ENCODE measurements around the gene ABCA1.
"Not testable (repeated sequence)": the region's sequence is repeated elsewhere in the genome, so short reads cannot be mapped to it uniquely, and the experiment has no call there.

Gene ABCA1

DNA sequence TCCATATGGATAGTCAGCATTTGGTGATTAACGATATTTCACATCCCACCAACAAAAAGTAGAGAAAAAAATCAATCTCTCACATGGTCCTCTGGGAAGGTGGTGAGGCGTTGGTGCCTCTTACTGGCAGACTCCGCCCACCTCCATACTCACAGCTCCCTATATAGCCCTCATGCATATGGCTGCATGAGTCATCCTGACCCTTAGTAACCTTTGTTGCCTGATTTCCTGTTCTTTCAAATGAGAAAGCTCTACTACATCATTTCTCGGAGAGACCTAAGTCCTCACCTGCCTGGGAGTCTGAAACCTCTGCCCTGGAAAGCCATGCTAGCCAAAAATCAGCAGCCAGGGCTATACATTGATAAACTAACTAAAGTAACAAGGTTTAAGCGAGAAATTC is 33.3 kb upstream of the ABCA1 start:
- H3K27ac Mint-ChIP-seq, result peak overlapping the region; percentile 1
- H3K9me3 Mint-ChIP-seq, result no peaks in the 10 kb centered on the region
- ATAC-seq (peak; percentile 100), DNase-seq (peak; percentile 60)
- H3K4me3 Mint-ChIP-seq, result no peak overlapping the region
- H3K36me3 Mint-ChIP-seq (ENCODE audit: low read depth), result no peaks in the 10 kb centered on the region
- H3K27me3 Mint-ChIP-seq, result peaks cover 10% of the 10 kb centered on the region
- peaks cover 24% of the 10 kb centered on the region for H3K4me1 Mint-ChIP-seq

DNA sequence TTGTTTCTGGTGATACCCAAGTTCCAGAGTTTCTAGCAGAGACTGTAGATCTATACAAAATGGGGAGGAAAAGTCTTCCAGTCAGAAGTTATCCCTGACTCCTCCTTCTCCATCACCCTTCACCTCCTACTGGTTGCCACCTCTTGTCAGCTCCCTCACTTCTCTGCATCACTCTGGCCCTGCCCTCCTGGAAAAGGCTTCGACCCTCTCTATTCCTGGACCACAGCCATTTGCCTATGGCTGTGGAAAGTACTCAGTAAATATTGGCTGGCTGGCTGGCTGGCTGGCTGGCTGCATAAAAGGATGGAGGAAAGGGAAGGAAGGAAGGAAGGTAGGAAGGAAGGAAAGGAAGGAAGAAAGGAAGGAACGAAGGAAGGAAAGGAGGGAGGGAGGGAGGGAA is 32.7 kb upstream of the ABCA1 start:
- no peaks in the 10 kb centered on the region for H3K9me3 Mint-ChIP-seq
- DNase-seq (no peak), ATAC-seq (no peak)
- no peak overlapping the region for H3K27ac Mint-ChIP-seq
- H3K36me3 Mint-ChIP-seq (ENCODE audit: low read depth), result no peaks in the 10 kb centered on the region
- peaks cover 10% of the 10 kb centered on the region for H3K27me3 Mint-ChIP-seq
- H3K4me1 Mint-ChIP-seq, result peaks cover 24% of the 10 kb centered on the region
- no peak overlapping the region for H3K4me3 Mint-ChIP-seq

DNA sequence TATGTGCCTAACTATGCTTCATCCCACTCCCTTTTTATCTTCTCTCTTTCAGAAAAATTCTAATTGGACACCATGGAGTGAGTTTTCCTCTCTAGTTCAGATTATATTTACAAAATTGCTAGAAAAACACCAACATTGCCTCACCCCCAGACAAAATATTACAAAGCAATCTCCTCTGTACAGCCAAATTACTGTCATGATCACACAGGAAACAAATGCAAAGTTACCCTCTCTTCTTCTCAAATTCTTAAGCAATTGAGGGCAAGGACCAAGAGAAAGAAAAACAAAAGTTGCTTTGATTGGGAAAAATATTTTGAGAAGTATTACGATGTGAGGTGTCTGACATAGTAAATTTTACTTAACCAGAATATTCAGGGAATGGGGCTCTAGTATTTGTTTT is 30.8 kb upstream of the ABCA1 start:
- Mint-ChIP-seq H3K27ac (no peak overlapping the region), H3K4me3 (no peak overlapping the region), H3K4me1 (peaks cover 24% of the 10 kb centered on the region), H3K36me3 (ENCODE audit: low read depth) (no peaks in the 10 kb centered on the region), H3K9me3 (no peaks in the 10 kb centered on the region), H3K27me3 (peaks cover 10% of the 10 kb centered on the region)
- ATAC-seq (no peak), DNase-seq (no peak)

DNA sequence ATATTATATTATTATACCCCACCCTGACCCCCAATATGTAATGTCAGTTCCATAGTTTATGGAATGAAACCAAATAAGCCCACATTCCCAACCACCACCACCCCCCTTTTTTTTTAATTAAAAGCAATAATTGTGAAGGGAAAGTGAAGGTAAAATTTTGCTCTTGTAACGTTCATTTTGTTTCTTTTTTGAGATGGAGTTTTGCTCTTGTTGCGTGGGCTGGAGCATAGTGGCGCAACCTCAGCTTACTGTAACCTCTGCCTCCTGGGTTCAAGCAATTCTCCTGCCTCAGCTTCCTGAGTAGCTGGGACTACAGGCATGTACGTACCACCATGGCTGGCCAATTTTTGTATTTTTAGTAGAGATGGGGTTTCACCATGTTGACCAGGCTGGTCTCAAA is 30.1 kb upstream of the ABCA1 start:
- not testable (repeated sequence) for H3K27me3 Mint-ChIP-seq; DNase-seq; ATAC-seq; H3K36me3 Mint-ChIP-seq (ENCODE audit: low read depth); H3K27ac Mint-ChIP-seq; H3K4me3 Mint-ChIP-seq; H3K9me3 Mint-ChIP-seq
- peaks cover 24% of the 10 kb centered on the region for H3K4me1 Mint-ChIP-seq

DNA sequence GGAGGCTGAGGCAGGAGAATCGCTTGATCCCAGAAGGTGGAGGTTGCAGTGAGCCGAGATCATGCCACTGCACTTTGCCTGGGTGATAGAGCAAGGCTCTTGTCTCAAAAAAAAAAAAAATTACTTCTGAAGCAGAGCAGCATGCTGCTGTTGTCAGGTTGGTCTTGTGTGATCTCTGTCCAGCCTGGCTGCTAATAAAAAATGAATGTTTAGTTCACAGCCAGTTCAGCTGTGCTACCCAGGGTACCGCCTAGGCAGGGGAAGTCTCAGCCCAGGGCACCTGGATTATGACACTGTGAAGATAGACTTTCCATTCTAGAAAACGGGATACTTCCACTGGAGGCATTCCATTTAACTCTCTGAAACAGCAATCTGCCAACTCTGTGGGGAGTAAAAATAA is 23.5 kb upstream of the ABCA1 start:
- H3K27me3 Mint-ChIP-seq, result no peaks in the 10 kb centered on the region
- H3K4me1 Mint-ChIP-seq, result no peaks in the 10 kb centered on the region
- H3K27ac Mint-ChIP-seq, result no peak overlapping the region
- no peak for DNase-seq
- ATAC-seq, result no peak
- H3K4me3 Mint-ChIP-seq, result no peak overlapping the region
- H3K9me3 Mint-ChIP-seq, result no peaks in the 10 kb centered on the region
- H3K36me3 Mint-ChIP-seq (ENCODE audit: low read depth), result no peaks in the 10 kb centered on the region

- Mint-ChIP-seq H3K4me1 (no peaks in the 10 kb centered on the region), H3K9me3 (no peaks in the 10 kb centered on the region), H3K27me3 (no peaks in the 10 kb centered on the region), H3K36me3 (ENCODE audit: low read depth) (no peaks in the 10 kb centered on the region), H3K4me3 (no peak overlapping the region), H3K27ac (no peak overlapping the region)
- ATAC-seq (no peak), DNase-seq (no peak)
These were observed 22.9 kb upstream of the ABCA1 start for GRCh38 chr9:104950838-104951237.

DNA sequence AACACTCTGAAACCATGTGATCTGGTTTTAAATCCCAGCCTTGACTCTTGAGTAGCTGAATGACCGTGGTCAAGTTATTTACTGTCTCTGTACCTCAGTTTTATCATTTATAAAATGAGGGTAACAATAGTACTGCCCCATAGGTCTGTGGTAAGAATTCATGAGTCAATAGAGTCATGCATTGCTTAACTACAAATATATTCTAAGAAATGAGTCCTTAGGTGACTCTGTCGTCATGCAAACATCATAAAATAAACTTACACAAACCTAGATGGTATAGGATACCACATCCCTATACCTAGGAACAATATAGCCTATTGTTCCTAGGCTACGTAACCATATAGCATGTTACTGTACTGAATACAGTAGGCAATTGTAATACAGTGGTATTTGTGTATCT is 20.3 kb upstream of the ABCA1 start:
- no peak overlapping the region for H3K27ac Mint-ChIP-seq
- no peaks in the 10 kb centered on the region for H3K4me1 Mint-ChIP-seq
- no peak for ATAC-seq
- no peaks in the 10 kb centered on the region for H3K9me3 Mint-ChIP-seq
- no peaks in the 10 kb centered on the region for H3K36me3 Mint-ChIP-seq (ENCODE audit: low read depth)
- H3K4me3 Mint-ChIP-seq, result no peak overlapping the region
- DNase-seq, result no peak
- H3K27me3 Mint-ChIP-seq, result no peaks in the 10 kb centered on the region

DNA sequence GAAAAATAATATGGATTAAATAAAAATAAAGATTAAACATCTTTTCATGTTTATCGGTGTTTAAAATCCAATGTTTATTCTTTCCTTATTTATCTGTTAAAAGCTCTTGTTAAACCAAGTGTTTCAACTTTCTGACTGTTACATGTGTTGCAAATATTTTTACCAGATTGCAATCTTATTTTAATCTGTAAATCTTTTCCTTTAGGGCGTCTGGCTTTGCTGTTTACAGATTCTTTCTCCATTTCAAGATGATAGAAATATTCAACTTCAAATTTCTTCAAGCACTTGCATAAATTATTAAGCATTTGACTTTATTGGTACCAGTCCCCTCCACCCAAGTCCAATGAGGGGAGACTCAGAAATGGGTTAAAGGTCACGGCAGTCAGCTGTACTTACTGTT is 16.9 kb upstream of the ABCA1 start:
- ATAC-seq (no peak), DNase-seq (no peak)
- no peak overlapping the region for H3K4me3 Mint-ChIP-seq
- no peaks in the 10 kb centered on the region for H3K27me3 Mint-ChIP-seq
- no peaks in the 10 kb centered on the region for H3K9me3 Mint-ChIP-seq
- H3K4me1 Mint-ChIP-seq, result peaks cover 8% of the 10 kb centered on the region
- H3K27ac Mint-ChIP-seq, result no peak overlapping the region
- H3K36me3 Mint-ChIP-seq (ENCODE audit: low read depth), result no peaks in the 10 kb centered on the region

- no peak overlapping the region for H3K27ac Mint-ChIP-seq
- H3K9me3 Mint-ChIP-seq, result no peaks in the 10 kb centered on the region
- ATAC-seq (no peak), DNase-seq (no peak)
- H3K27me3 Mint-ChIP-seq, result no peaks in the 10 kb centered on the region
- H3K36me3 Mint-ChIP-seq (ENCODE audit: low read depth), result no peaks in the 10 kb centered on the region
- H3K4me1 Mint-ChIP-seq, result peaks cover 8% of the 10 kb centered on the region
- H3K4me3 Mint-ChIP-seq, result no peak overlapping the region
These were observed 16.4 kb upstream of the ABCA1 start for GRCh38 chr9:104944356-104944755.

DNA sequence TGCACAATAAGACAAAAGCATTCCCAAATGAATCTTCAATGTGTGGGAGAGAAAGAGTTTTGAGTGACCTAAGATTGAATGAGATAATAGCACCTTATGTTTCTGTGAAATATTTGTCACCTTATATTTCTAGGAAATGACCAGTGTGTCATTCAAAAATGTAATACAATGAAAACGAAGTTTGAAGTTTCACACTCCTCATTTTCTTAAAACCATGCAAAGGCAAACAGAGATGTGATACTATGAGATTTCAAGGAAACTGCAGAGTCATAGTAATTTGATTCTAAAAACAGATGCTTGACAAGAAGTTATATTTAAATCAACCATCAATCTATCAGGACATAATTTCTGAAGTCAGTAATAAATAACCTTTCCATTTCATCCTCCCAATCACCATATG is 13.6 kb upstream of the ABCA1 start:
- H3K9me3 Mint-ChIP-seq, result no peaks in the 10 kb centered on the region
- DNase-seq, result no peak
- H3K27me3 Mint-ChIP-seq, result no peaks in the 10 kb centered on the region
- H3K27ac Mint-ChIP-seq, result no peak overlapping the region
- H3K4me3 Mint-ChIP-seq, result no peak overlapping the region
- H3K4me1 Mint-ChIP-seq, result peaks cover 8% of the 10 kb centered on the region
- no peak for ATAC-seq
- H3K36me3 Mint-ChIP-seq (ENCODE audit: low read depth), result no peaks in the 10 kb centered on the region

GRCh38 chr9:104936291-104936690 is 8.3 kb upstream of the ABCA1 start:
- H3K36me3 Mint-ChIP-seq (ENCODE audit: low read depth), result no peaks in the 10 kb centered on the region

DNA sequence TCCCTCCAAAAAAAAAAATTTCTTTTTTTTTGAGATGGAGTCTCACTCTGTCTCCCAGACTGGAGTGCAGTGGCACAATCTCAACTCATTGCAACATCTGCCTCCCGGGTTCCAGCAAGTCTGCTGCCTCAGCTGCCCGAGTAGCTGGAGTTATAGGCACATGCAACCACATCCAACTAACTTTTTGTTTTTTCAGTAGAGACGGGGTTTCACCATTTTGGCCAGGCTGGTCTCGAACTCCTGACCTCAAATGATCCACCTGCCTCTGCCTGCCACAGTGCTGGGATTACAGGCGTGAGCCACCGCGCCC is 7.5 kb upstream of the ABCA1 start:
- H3K4me1 Mint-ChIP-seq; DNase-seq; H3K36me3 Mint-ChIP-seq (ENCODE audit: low read depth); H3K4me3 Mint-ChIP-seq; H3K9me3 Mint-ChIP-seq; H3K27me3 Mint-ChIP-seq; ATAC-seq; H3K27ac Mint-ChIP-seq: not testable (repeated sequence)

More at GRCh38 chr9:104936291-104936690, 8.3 kb upstream of the ABCA1 start:
- Mint-ChIP-seq H3K27ac (no peak overlapping the region), H3K4me1 (peaks cover 10% of the 10 kb centered on the region), H3K9me3 (no peaks in the 10 kb centered on the region), H3K4me3 (no peak overlapping the region), H3K27me3 (no peaks in the 10 kb centered on the region)
- DNase-seq (no peak), ATAC-seq (no peak)

DNA sequence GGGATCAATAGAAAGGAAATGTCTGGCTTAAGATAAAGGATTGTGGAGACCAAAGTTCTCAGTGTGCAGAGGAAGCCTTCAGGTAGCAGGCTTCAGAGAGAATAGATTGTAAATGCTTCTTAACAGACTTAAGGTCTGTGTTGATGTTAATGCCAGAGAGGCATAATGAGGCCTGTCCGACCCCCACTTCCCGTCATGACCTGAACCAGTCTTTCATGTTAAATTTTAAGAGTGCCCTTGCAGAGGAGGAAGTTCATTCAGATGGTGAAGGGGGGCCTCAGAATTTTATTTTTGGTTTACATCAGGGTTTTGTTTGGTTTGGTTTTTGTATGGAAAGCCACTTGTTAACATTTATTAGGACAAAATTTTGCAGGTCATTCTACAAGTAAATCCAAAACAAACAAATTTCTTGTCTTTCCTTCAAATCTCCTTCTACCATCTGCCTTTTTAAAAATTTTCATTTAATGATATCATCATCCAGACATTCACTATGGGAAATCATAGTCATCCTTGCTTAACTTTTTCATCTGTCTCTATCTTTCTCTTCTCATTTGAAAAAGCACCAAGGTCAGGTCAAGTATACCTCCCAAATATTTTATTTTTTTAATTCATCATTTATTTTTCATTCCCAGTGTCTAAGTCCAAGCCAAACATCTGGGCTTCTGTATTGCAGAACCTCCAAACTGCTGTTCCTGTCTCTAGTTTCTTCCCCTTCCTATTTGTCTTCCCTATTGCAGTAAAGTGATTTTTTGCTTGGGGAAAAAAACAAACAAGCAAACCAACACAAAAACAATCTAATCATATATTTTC is 6.9 kb upstream of the ABCA1 start:
- H3K27ac Mint-ChIP-seq, result no peak overlapping the region
- ATAC-seq (no peak), DNase-seq (no peak)
- H3K4me3 Mint-ChIP-seq, result no peak overlapping the region
- H3K4me1 Mint-ChIP-seq, result peaks cover 8% of the 10 kb centered on the region
- peaks cover 3% of the 10 kb centered on the region for H3K27me3 Mint-ChIP-seq
- no peaks in the 10 kb centered on the region for H3K36me3 Mint-ChIP-seq (ENCODE audit: low read depth)
- H3K9me3 Mint-ChIP-seq, result no peaks in the 10 kb centered on the region

DNA sequence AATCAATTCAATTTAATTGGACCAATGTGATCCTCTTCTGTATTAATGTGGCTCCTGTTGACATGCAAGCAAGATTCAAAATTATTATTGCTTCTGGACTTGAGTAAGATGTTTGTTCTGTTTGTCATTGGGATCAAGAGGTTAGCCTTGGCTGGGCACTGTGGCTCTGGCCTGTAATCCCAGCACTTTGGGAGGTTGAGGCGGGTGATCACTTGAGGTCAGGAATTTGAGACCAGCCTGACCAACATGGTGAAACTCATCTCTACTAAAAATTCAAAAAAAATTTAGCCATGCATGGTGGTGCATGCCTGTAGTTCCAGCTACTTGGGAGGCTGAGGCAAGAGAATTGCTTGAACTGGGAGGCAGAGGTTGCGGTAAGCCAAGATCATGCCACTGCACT is 5.1 kb upstream of the ABCA1 start:
- H3K9me3 Mint-ChIP-seq; H3K36me3 Mint-ChIP-seq (ENCODE audit: low read depth); H3K4me3 Mint-ChIP-seq; DNase-seq; ATAC-seq; H3K27ac Mint-ChIP-seq: not testable (repeated sequence)
- Mint-ChIP-seq H3K27me3 (peaks cover 11% of the 10 kb centered on the region), H3K4me1 (peaks cover 11% of the 10 kb centered on the region)

- H3K36me3 Mint-ChIP-seq (ENCODE audit: low read depth), result no peaks in the 10 kb centered on the region
- no peak overlapping the region for H3K27ac Mint-ChIP-seq
- H3K4me1 Mint-ChIP-seq, result peaks cover 24% of the 10 kb centered on the region
- no peak for ATAC-seq
- H3K27me3 Mint-ChIP-seq, result peaks cover 17% of the 10 kb centered on the region
- no peak overlapping the region for H3K4me3 Mint-ChIP-seq
- no peaks in the 10 kb centered on the region for H3K9me3 Mint-ChIP-seq
- no peak for DNase-seq
These were observed 3.3 kb upstream of the ABCA1 start for GRCh38 chr9:104931256-104931655.

All from activated naive CD8-positive, alpha-beta T cell treated with anti-CD3 and anti-CD28 coated beads, Interleukin-2, amount 50 U/mL, for 24 hours (primary cell).